Memory B cell (primary cell): ENCODE data around the gene TRANK1.

Experiments
- ATAC-seq: fragments of 150-1000 bp; cut with Tn5 transposase; 2 replicates; pipeline ENCODE4 v1.10.0; 2021; ENCODE audit warnings: low read depth, mild to moderate bottlenecking, moderate library complexity
- DNase-seq, 2 donors: peaks; one replicate each; pipeline ENCODE4 v3.0.0; 2022; ENCODE audit warnings: low spot score in 2 of 2
- H3K27ac Mint-ChIP-seq: one replicate; pipeline ENCODE4 v1.8.0; 2022; ENCODE audit warnings: mild to moderate bottlenecking, moderate library complexity, mixed read lengths
- H3K27me3 Mint-ChIP-seq: one replicate; pipeline ENCODE4 v1.8.0; 2022; ENCODE audit warnings: mixed read lengths
- H3K36me3 Mint-ChIP-seq: one replicate; pipeline ENCODE4 v1.8.0; 2022; ENCODE audit warnings: mild to moderate bottlenecking, mixed read lengths
- H3K4me1 Mint-ChIP-seq: one replicate; pipeline ENCODE4 v1.8.0; 2022; ENCODE audit warnings: mixed read lengths
- H3K4me3 Mint-ChIP-seq: one replicate; pipeline ENCODE4 v1.8.0; 2022; ENCODE audit warnings: mild to moderate bottlenecking, moderate library complexity, mixed read lengths
- H3K9me3 Mint-ChIP-seq: one replicate; pipeline ENCODE4 v1.8.0; 2022; ENCODE audit warnings: mixed read lengths

TRANK1 gene

GRCh38 chr3:36814066-36814717 is 130.7 kb downstream of the TRANK1 start:
- ATAC-seq (no peak), DNase-seq (no peak)
- H3K4me3 Mint-ChIP-seq, result no peak overlapping the region
- H3K27me3 Mint-ChIP-seq, result peaks cover 4% of the 10 kb centered on the region
- H3K27ac Mint-ChIP-seq, result no peak overlapping the region
- H3K9me3 Mint-ChIP-seq, result no peaks in the 10 kb centered on the region
- no peaks in the 10 kb centered on the region for H3K36me3 Mint-ChIP-seq
- H3K4me1 Mint-ChIP-seq, result peaks cover 2% of the 10 kb centered on the region

- peaks cover 2% of the 10 kb centered on the region for H3K4me1 Mint-ChIP-seq
- peaks cover 2% of the 10 kb centered on the region for H3K36me3 Mint-ChIP-seq
- ATAC-seq (no peak), DNase-seq (no peak)
- H3K9me3 Mint-ChIP-seq, result peaks cover 4% of the 10 kb centered on the region
- H3K27me3 Mint-ChIP-seq, result peaks cover 6% of the 10 kb centered on the region
- H3K4me3 Mint-ChIP-seq, result no peak overlapping the region
- no peak overlapping the region for H3K27ac Mint-ChIP-seq
Measured at GRCh38 chr3:36813305-36813704, 131.5 kb downstream of the TRANK1 start.

GRCh38 chr3:36812240-36812639 is 132.6 kb downstream of the TRANK1 start:
- ATAC-seq (no peak), DNase-seq (no peak)
- Mint-ChIP-seq H3K27me3 (peaks cover 7% of the 10 kb centered on the region), H3K36me3 (peaks cover 2% of the 10 kb centered on the region), H3K27ac (no peak overlapping the region), H3K4me1 (peaks cover 2% of the 10 kb centered on the region), H3K9me3 (peaks cover 4% of the 10 kb centered on the region), H3K4me3 (no peak overlapping the region)

GRCh38 chr3:36811768-36812167 is 133.1 kb downstream of the TRANK1 start:
- Mint-ChIP-seq H3K4me1 (peaks cover 2% of the 10 kb centered on the region), H3K9me3 (peaks cover 4% of the 10 kb centered on the region), H3K27me3 (peaks cover 7% of the 10 kb centered on the region), H3K4me3 (no peak overlapping the region), H3K27ac (no peak overlapping the region), H3K36me3 (peaks cover 2% of the 10 kb centered on the region)
- no peak for ATAC-seq
- DNase-seq, result no peak

- DNase-seq, result no peak
- Mint-ChIP-seq H3K36me3 (peaks cover 8% of the 10 kb centered on the region), H3K9me3 (peaks cover 10% of the 10 kb centered on the region), H3K27me3 (peaks cover 17% of the 10 kb centered on the region), H3K4me3 (no peak overlapping the region), H3K4me1 (no peaks in the 10 kb centered on the region), H3K27ac (no peak overlapping the region)
- ATAC-seq, result no peak
Measured at GRCh38 chr3:36804295-36805055, 140.4 kb downstream of the TRANK1 start.

GRCh38 chr3:36803091-36803791 is 141.6 kb downstream of the TRANK1 start:
- DNase-seq, result no peak
- no peaks in the 10 kb centered on the region for H3K4me1 Mint-ChIP-seq
- peaks cover 6% of the 10 kb centered on the region for H3K9me3 Mint-ChIP-seq
- H3K27ac Mint-ChIP-seq, result no peak overlapping the region
- no peak for ATAC-seq
- no peak overlapping the region for H3K4me3 Mint-ChIP-seq
- peaks cover 6% of the 10 kb centered on the region for H3K36me3 Mint-ChIP-seq
- H3K27me3 Mint-ChIP-seq, result peaks cover 15% of the 10 kb centered on the region

- H3K27ac Mint-ChIP-seq, result no peak overlapping the region
- no peak for ATAC-seq
Measured at GRCh38 chr3:36800533-36801116, 144.2 kb downstream of the TRANK1 start.

GRCh38 chr3:36796881-36797280 is 148.0 kb downstream of the TRANK1 start:
- Mint-ChIP-seq H3K4me3 (no peak overlapping the region), H3K27ac (no peak overlapping the region), H3K36me3 (no peaks in the 10 kb centered on the region), H3K27me3 (peaks cover 7% of the 10 kb centered on the region), H3K9me3 (no peaks in the 10 kb centered on the region), H3K4me1 (no peaks in the 10 kb centered on the region)
- no peak for DNase-seq
- no peak for ATAC-seq

More at GRCh38 chr3:36800533-36801116, 144.2 kb downstream of the TRANK1 start:
- peaks cover 11% of the 10 kb centered on the region for H3K27me3 Mint-ChIP-seq
- no peaks in the 10 kb centered on the region for H3K36me3 Mint-ChIP-seq
- no peak overlapping the region for H3K4me3 Mint-ChIP-seq
- no peak for DNase-seq
- H3K4me1 Mint-ChIP-seq, result no peaks in the 10 kb centered on the region
- H3K9me3 Mint-ChIP-seq, result no peaks in the 10 kb centered on the region

GRCh38 chr3:36796161-36796560 is 148.7 kb downstream of the TRANK1 start:
- no peak overlapping the region for H3K27ac Mint-ChIP-seq
- no peaks in the 10 kb centered on the region for H3K9me3 Mint-ChIP-seq
- H3K4me1 Mint-ChIP-seq, result no peaks in the 10 kb centered on the region
- no peak overlapping the region for H3K4me3 Mint-ChIP-seq
- ATAC-seq, result no peak
- H3K27me3 Mint-ChIP-seq, result peaks cover 9% of the 10 kb centered on the region
- DNase-seq, result no peak
- H3K36me3 Mint-ChIP-seq, result no peaks in the 10 kb centered on the region

- no peaks in the 10 kb centered on the region for H3K36me3 Mint-ChIP-seq
- no peak overlapping the region for H3K27ac Mint-ChIP-seq
- no peak for DNase-seq
Measured at GRCh38 chr3:36795622-36796021, 149.2 kb downstream of the TRANK1 start.

GRCh38 chr3:36792342-36792741 is 152.5 kb downstream of the TRANK1 start:
- Mint-ChIP-seq H3K27me3 (peaks cover 13% of the 10 kb centered on the region), H3K27ac (no peak overlapping the region), H3K36me3 (no peaks in the 10 kb centered on the region), H3K4me3 (no peak overlapping the region), H3K4me1 (peaks cover 2% of the 10 kb centered on the region), H3K9me3 (no peaks in the 10 kb centered on the region)
- ATAC-seq, result peak; percentile 50
- DNase-seq, result no peak

More at GRCh38 chr3:36795622-36796021, 149.2 kb downstream of the TRANK1 start:
- Mint-ChIP-seq H3K4me1 (no peaks in the 10 kb centered on the region), H3K9me3 (no peaks in the 10 kb centered on the region), H3K4me3 (no peak overlapping the region), H3K27me3 (peaks cover 11% of the 10 kb centered on the region)
- no peak for ATAC-seq

GRCh38 chr3:36790765-36791164 is 154.1 kb downstream of the TRANK1 start:
- ATAC-seq, result no peak
- H3K36me3 Mint-ChIP-seq, result no peaks in the 10 kb centered on the region
- no peak for DNase-seq
- H3K9me3 Mint-ChIP-seq, result no peaks in the 10 kb centered on the region
- peaks cover 13% of the 10 kb centered on the region for H3K27me3 Mint-ChIP-seq
- H3K4me1 Mint-ChIP-seq, result peaks cover 2% of the 10 kb centered on the region
- no peak overlapping the region for H3K27ac Mint-ChIP-seq
- H3K4me3 Mint-ChIP-seq, result no peak overlapping the region

GRCh38 chr3:36786921-36787890 is 157.6 kb downstream of the TRANK1 start:
- peaks cover 2% of the 10 kb centered on the region for H3K4me1 Mint-ChIP-seq
- no peaks in the 10 kb centered on the region for H3K36me3 Mint-ChIP-seq
- H3K4me3 Mint-ChIP-seq, result no peak overlapping the region
- peaks cover 13% of the 10 kb centered on the region for H3K27me3 Mint-ChIP-seq
- DNase-seq, result no peak
- no peak overlapping the region for H3K27ac Mint-ChIP-seq
- no peaks in the 10 kb centered on the region for H3K9me3 Mint-ChIP-seq
- ATAC-seq, result no peak
